GM18951 (cell line): Measurements from ENCODE around the gene DENND4A.
"Not testable (repeated sequence)": the region's sequence is repeated elsewhere in the genome, so short reads cannot be mapped to it uniquely, and the experiment has no call there.

Experiments
- POLR2A ChIP-seq: IDR thresholded peaks from 4 replicates; pipeline ENCODE4 v1.6.1; 2011; ENCODE audit warnings: mild to moderate bottlenecking; ENCODE audit not compliant: insufficient read length, insufficient read depth; ENCODE audit errors: extremely low read depth
- in situ Hi-C: fragments of 300-500 bp; cut with MboI; formaldehyde crosslinking; loops from one replicate; pipeline ENCODE4 v1.12.0; 2022; ENCODE audit warnings: low sequenced_read_pairs, mixed read lengths, inconsistent platforms; ENCODE audit not compliant: unreplicated experiment

Gene DENND4A

GRCh38 chr15:65747265-65747664 is 44.8 kb downstream of the DENND4A start:
- in situ Hi-C loops = no loop called here
- no peak for TF ChIP-seq POLR2A

- TF ChIP-seq POLR2A = no peak
- in situ Hi-C loops = no loop called here
These were observed 48.3 kb downstream of the DENND4A start for GRCh38 chr15:65743637-65744252.

- no peak for TF ChIP-seq POLR2A
- in situ Hi-C loops = no loop called here
These were observed 51.9 kb downstream of the DENND4A start for GRCh38 chr15:65740148-65740547.

GRCh38 chr15:65738649-65739048 is 53.4 kb downstream of the DENND4A start:
- in situ Hi-C loops = no loop called here

GRCh38 chr15:65733599-65733998 is 58.5 kb downstream of the DENND4A start:
- in situ Hi-C loops = not testable (repeated sequence)

More at GRCh38 chr15:65738649-65739048, 53.4 kb downstream of the DENND4A start:
- no peak for TF ChIP-seq POLR2A

- no peak for TF ChIP-seq POLR2A
- in situ Hi-C loops = no loop called here
These were observed 59.4 kb downstream of the DENND4A start for GRCh38 chr15:65732698-65733097.

GRCh38 chr15:65731926-65732325 is 60.2 kb downstream of the DENND4A start:
- TF ChIP-seq POLR2A = no peak
- in situ Hi-C loops = no loop called here

GRCh38 chr15:65730549-65731172 is 61.4 kb downstream of the DENND4A start:
- TF ChIP-seq POLR2A = no peak
- in situ Hi-C loops = no loop called here

- no peak for TF ChIP-seq POLR2A
- in situ Hi-C loops = no loop called here
These were observed 67.5 kb downstream of the DENND4A start for GRCh38 chr15:65724464-65725215.

GRCh38 chr15:65723876-65724275 is 68.2 kb downstream of the DENND4A start:
- in situ Hi-C loops = no loop called here
- TF ChIP-seq POLR2A = no peak

- in situ Hi-C loops = no loop called here
- no peak for TF ChIP-seq POLR2A
These were observed 69.9 kb downstream of the DENND4A start for GRCh38 chr15:65722191-65722590.

- in situ Hi-C loops = no loop called here
These were observed 79.7 kb downstream of the DENND4A start for GRCh38 chr15:65712415-65712814.

GRCh38 chr15:65695081-65695480 is 97.0 kb downstream of the DENND4A start:
- in situ Hi-C loops = no loop called here
- no peak for TF ChIP-seq POLR2A

More at GRCh38 chr15:65712415-65712814, 79.7 kb downstream of the DENND4A start:
- TF ChIP-seq POLR2A = no peak

- in situ Hi-C loops = no loop called here
- TF ChIP-seq POLR2A = no peak
These were observed 101.3 kb downstream of the DENND4A start for GRCh38 chr15:65690778-65691177.
